Hepatocyte (in vitro differentiated cells): ENCODE measurements around the gene PHF10.

Source experiments
- EZH2 ChIP-seq: fragments of 200-600 bp; sonication (generic); IDR thresholded peaks from 2 replicates; pipeline ENCODE4 v1.6.1; 2016; ENCODE audit warnings: antibody characterized with exemption, mild to moderate bottlenecking, borderline replicate concordance
- TF ChIP-seq, protein P1 (sequence below): fragments of 200-600 bp; sonication (generic); IDR thresholded peaks from 2 replicates; pipeline ENCODE4 v1.5.1; 2016; ENCODE audit warnings: antibody characterized with exemption, mild to moderate bottlenecking; ENCODE audit not compliant: poor library complexity

DNA sequence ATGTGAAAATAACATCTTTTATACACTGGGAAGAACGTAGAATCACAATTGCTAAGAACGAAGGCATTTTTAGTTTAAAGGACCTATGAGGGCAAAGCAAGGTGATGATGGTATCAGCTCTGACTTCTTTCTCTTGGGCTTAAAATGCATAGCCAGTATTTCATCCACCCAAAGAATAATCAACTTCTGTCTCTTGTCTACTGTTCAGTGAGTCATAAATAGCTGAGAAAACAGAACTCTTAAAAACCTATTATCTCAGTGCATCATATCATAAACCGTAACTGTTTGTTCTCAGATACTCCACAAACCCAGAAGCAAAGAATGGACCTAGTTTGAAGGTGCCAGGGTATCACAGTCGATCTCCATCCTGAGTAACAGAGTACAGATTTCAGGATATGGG lies 5.2 kb downstream of the PHF10 start:
- TF ChIP-seq, protein P1, sequence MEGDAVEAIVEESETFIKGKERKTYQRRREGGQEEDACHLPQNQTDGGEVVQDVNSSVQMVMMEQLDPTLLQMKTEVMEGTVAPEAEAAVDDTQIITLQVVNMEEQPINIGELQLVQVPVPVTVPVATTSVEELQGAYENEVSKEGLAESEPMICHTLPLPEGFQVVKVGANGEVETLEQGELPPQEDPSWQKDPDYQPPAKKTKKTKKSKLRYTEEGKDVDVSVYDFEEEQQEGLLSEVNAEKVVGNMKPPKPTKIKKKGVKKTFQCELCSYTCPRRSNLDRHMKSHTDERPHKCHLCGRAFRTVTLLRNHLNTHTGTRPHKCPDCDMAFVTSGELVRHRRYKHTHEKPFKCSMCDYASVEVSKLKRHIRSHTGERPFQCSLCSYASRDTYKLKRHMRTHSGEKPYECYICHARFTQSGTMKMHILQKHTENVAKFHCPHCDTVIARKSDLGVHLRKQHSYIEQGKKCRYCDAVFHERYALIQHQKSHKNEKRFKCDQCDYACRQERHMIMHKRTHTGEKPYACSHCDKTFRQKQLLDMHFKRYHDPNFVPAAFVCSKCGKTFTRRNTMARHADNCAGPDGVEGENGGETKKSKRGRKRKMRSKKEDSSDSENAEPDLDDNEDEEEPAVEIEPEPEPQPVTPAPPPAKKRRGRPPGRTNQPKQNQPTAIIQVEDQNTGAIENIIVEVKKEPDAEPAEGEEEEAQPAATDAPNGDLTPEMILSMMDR: no peak
- TF ChIP-seq EZH2: no peak
